H7 (cell line): Measurements from ENCODE around the gene EPHA3. TPM values are rescaled to one million over a fixed set of nuclear protein-coding genes. Genes with fewer than 3 reads are reported as not detected.

Experiments
- DNase-seq: peaks from one replicate; pipeline ENCODE4 v3.0.0; 2012
- H3K27me3 ChIP-seq: 2 replicates; pipeline ENCODE4 v1.6.0; 2011; ENCODE audit warnings: mild to moderate bottlenecking, low read length; ENCODE audit not compliant: control insufficient read depth, insufficient read depth
- H3K36me3 ChIP-seq: replicated peaks from 2 replicates; pipeline ENCODE4 v1.5.1; 2011; ENCODE audit warnings: low read length; ENCODE audit not compliant: control insufficient read depth, insufficient read depth
- H3K4me3 ChIP-seq: 2 replicates; pipeline ENCODE4 v1.5.1; 2011; ENCODE audit warnings: low read depth, mild to moderate bottlenecking, control low read depth, low read length, moderate library complexity; ENCODE audit not compliant: insufficient read depth
- total RNA-seq: library from RNA; depleted of rRNA; stranded (reverse); fragments of >200 nt; shearing (Covaris generic); gene quantifications from 2 replicates; pipeline ENCODE4 v1.2.3, GENCODE V29; 2014

The EPHA3 gene
- total RNA-seq, 1 experiment from 2014 or later = 0.31 TPM

GRCh38 chr3:89227634-89228033 is 120.2 kb downstream of the EPHA3 start:
- no peak for DNase-seq

DNA sequence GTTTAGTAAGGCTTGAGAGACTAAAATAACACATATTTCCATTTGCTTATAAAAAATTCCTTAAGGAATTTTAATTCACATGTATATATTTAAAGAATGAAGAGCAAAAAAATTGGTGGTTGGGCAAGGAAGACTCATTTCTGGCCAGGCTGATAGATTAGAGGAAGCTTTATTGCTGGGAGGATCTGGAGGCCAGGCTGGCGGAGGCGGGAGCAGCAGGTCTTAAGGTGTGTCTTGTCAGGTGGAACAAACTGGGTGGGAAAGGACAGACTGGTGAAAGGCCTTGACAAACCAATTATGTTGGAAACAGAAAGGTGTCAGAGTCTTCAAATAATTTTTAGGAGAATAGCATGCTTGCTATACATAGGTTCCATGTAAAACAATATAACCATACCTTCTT is 124.7 kb downstream of the EPHA3 start:
- no peaks in the 10 kb centered on the region for H3K27me3 ChIP-seq
- H3K36me3 ChIP-seq = no peaks in the 10 kb centered on the region
- DNase-seq = no peak
- H3K4me3 ChIP-seq = no peak overlapping the region

More at GRCh38 chr3:89227634-89228033, 120.2 kb downstream of the EPHA3 start:
- Histone ChIP-seq H3K36me3 (no peaks in the 10 kb centered on the region), H3K4me3 (no peak overlapping the region), H3K27me3 (no peaks in the 10 kb centered on the region)

DNA sequence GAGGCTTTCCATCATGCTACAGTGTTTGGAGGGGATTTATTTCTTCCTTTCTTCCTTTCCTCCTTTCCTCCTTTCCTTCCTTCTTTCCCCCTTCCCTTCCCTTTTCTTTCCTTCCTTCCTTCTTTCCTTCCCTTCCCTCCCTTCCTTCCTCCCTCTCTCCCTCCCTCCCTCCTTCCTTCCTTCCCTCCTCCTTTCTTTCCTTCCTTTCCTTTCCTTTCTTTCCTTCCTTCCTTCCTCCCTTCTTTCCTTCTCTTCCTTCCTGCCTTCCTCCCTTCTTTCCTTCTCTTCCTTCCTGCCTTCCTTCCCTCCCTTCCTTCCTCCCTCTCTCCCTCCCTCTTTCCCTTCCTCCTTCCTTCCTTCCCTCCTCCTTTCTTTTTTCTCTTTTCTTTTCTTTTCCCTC is 127.2 kb downstream of the EPHA3 start:
- no peak for DNase-seq
- Histone ChIP-seq H3K36me3 (no peaks in the 10 kb centered on the region), H3K27me3 (no peaks in the 10 kb centered on the region), H3K4me3 (no peak overlapping the region)

GRCh38 chr3:89238846-89239245 is 131.4 kb downstream of the EPHA3 start:
- Histone ChIP-seq H3K36me3 (no peaks in the 10 kb centered on the region), H3K27me3 (no peaks in the 10 kb centered on the region), H3K4me3 (no peak overlapping the region)
- no peak for DNase-seq

- Histone ChIP-seq H3K27me3 (no peaks in the 10 kb centered on the region), H3K36me3 (no peaks in the 10 kb centered on the region), H3K4me3 (no peak overlapping the region)
- DNase-seq = peak; percentile 14
Observed at GRCh38 chr3:89239774-89240173, 132.4 kb downstream of the EPHA3 start.

- Histone ChIP-seq H3K36me3 (no peaks in the 10 kb centered on the region), H3K4me3 (no peak overlapping the region), H3K27me3 (no peaks in the 10 kb centered on the region)
- DNase-seq = no peak
Observed at GRCh38 chr3:89245612-89246011, 138.2 kb downstream of the EPHA3 start.

DNA sequence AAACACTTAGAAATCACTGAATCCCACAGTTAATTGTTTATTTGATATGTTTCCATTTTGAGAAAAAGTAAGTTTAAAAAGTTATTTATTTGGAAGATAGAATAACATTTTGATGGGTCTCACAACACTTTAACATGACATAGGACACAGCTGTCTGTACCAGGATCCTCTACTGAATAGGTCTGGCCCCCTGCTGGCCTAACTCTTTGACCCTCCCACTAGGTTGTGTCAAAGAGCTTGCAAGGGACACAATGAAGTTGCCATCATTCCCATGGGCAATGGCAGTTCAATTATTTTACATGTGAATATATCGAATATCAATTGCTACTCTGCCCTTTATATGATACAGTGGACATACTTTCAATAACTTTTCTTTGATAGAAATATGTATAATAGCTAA is 138.9 kb downstream of the EPHA3 start:
- H3K4me3 ChIP-seq = no peak overlapping the region
- H3K36me3 ChIP-seq = no peaks in the 10 kb centered on the region
- H3K27me3 ChIP-seq = no peaks in the 10 kb centered on the region
- peak; percentile 48 for DNase-seq

GRCh38 chr3:89250742-89251141 is 143.3 kb downstream of the EPHA3 start:
- H3K4me3 ChIP-seq = no peak overlapping the region
- H3K27me3 ChIP-seq = no peaks in the 10 kb centered on the region
- H3K36me3 ChIP-seq = no peaks in the 10 kb centered on the region
- no peak for DNase-seq

DNA sequence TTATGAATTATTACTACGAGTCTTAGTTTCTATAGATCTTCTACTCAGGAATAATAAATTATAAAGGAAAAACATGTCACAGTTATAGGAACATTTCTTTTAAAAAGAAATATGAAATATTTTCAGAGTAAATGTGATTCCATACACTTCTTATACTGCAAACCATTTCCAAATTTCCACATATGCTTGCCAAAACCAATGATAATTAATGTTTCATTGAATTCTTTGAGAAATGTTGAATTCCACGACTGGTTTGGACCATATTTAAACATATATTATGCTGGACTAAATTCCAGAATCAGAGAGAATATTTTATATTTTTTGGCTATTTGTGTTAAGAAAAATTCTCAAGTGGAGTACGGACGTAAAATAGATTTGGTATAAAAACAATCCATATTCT is 144.6 kb downstream of the EPHA3 start:
- Histone ChIP-seq H3K27me3 (no peaks in the 10 kb centered on the region), H3K36me3 (no peaks in the 10 kb centered on the region), H3K4me3 (no peak overlapping the region)
- DNase-seq = no peak

DNA sequence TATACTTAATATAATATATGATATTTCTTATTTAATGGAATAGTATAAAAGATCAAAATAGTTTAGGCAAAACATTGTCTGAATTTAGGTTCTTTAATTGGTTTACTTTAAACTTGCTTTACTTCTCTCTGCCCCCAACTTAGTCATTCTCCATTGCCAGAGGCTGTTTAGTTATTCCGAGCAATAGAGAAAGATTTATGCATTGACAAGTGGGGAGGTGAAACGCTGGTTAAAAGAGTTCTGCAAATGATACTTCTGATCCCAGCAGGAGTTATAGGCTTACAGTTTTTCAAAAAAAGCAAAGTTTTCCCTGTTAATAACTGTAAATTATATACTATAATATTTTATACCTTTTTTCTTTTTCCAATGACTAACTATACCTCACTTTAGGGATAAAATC is 145.4 kb downstream of the EPHA3 start:
- no peaks in the 10 kb centered on the region for H3K27me3 ChIP-seq
- DNase-seq = no peak
- no peak overlapping the region for H3K4me3 ChIP-seq
- no peaks in the 10 kb centered on the region for H3K36me3 ChIP-seq

DNA sequence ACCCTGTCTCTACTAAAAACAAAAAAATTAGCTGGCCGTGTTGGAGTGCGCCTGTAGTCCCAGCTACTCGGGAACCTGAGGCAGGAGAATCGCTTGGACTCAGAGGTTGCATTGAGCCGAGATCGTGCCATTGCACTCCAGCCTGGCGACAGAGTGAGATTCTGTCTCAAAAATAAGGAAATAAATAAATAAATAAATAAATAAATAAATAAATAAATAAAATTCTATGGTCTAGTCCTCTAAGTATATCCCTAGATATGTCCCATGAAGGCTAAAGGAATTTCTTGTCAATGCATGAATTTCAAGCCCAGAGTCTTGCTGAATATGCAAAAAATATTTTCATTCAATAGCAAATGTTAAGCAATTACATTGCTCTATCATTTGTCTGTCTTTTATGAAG is 149.0 kb downstream of the EPHA3 start:
- no peak for DNase-seq
- Histone ChIP-seq H3K4me3 (no peak overlapping the region), H3K36me3 (no peaks in the 10 kb centered on the region), H3K27me3 (no peaks in the 10 kb centered on the region)

GRCh38 chr3:89256882-89257281 is 149.5 kb downstream of the EPHA3 start:
- Histone ChIP-seq H3K4me3 (no peak overlapping the region), H3K27me3 (no peaks in the 10 kb centered on the region), H3K36me3 (no peaks in the 10 kb centered on the region)
- DNase-seq = no peak

GRCh38 chr3:89260721-89261120 is 153.3 kb downstream of the EPHA3 start:
- Histone ChIP-seq H3K36me3 (no peaks in the 10 kb centered on the region), H3K27me3 (no peaks in the 10 kb centered on the region), H3K4me3 (no peak overlapping the region)
- no peak for DNase-seq

- DNase-seq = no peak
- no peaks in the 10 kb centered on the region for H3K27me3 ChIP-seq
- H3K4me3 ChIP-seq = no peak overlapping the region
- no peaks in the 10 kb centered on the region for H3K36me3 ChIP-seq
Observed at GRCh38 chr3:89261673-89262072, 154.3 kb downstream of the EPHA3 start.

GRCh38 chr3:89262309-89262929 is 155.0 kb downstream of the EPHA3 start:
- no peak for DNase-seq
- H3K36me3 ChIP-seq = no peaks in the 10 kb centered on the region
- no peak overlapping the region for H3K4me3 ChIP-seq
- no peaks in the 10 kb centered on the region for H3K27me3 ChIP-seq

GRCh38 chr3:89264037-89264560 is 156.7 kb downstream of the EPHA3 start:
- no peaks in the 10 kb centered on the region for H3K27me3 ChIP-seq
- DNase-seq = no peak
- no peak overlapping the region for H3K4me3 ChIP-seq
- H3K36me3 ChIP-seq = no peaks in the 10 kb centered on the region
